Esophagus muscularis mucosa (tissue), 4 donors: ENCODE data around the gene NAE1. TPM values are rescaled to one million over a fixed set of nuclear protein-coding genes. Genes with fewer than 3 reads are reported as not detected.

Experiments
- DNase-seq: peaks from one replicate; pipeline ENCODE4 v3.0.0-alpha.2; 2017; ENCODE audit errors: extremely low spot score
- H3K27ac ChIP-seq, 4 donors: fragments of 200-600 bp; sonication (generic); replicated peaks in 1 of 4; 1 replicate in 3 of 4; 2 replicates in 1 of 4; pipeline ENCODE4 v1.5.1; 2016 to 2019; ENCODE audit warnings: mild to moderate bottlenecking in 1 of 4
- H3K27me3 ChIP-seq, 4 donors: fragments of 200-600 bp; sonication (generic); one replicate each; pipeline versions ENCODE4 v1.5.1 to v1.6.0; 2016 to 2019
- H3K36me3 ChIP-seq, 4 donors: fragments of 200-600 bp; sonication (generic); one replicate each; pipeline ENCODE4 v1.5.1; 2016 to 2019
- H3K4me1 ChIP-seq, 4 donors: fragments of 200-600 bp; sonication (generic); one replicate each; pipeline ENCODE4 v1.5.1; 2016 to 2019
- H3K4me3 ChIP-seq, 4 donors: fragments of 200-600 bp; sonication (generic); 1 replicate in 2 of 4; 2 replicates in 2 of 4; pipeline ENCODE4 v1.5.1; 2016 to 2019; ENCODE audit warnings: mild to moderate bottlenecking in 4 of 4, moderate library complexity in 1 of 4
- H3K9me3 ChIP-seq, 4 donors: fragments of 200-600 bp; sonication (generic); 1 replicate in 3 of 4; 2 replicates in 1 of 4; pipeline ENCODE4 v1.5.1; 2016 to 2019
- CTCF ChIP-seq, 3 experiments: fragments of 200-600 bp in 2 of 3; fragments of 450-650 bp in 1 of 3; sonication (generic) in 2 of 3; IDR thresholded peaks; one replicate each; pipeline ENCODE4 v1.5.1; 2017 to 2019; ENCODE audit warnings: antibody characterized with exemption in 3 of 3, mild to moderate bottlenecking in 2 of 3, moderate library complexity in 1 of 3
- EP300 ChIP-seq: sonication (generic); formaldehyde crosslinking; IDR thresholded peaks from one replicate; pipeline ENCODE4 v1.6.1; 2017; ENCODE audit warnings: antibody characterized with exemption
- POLR2A ChIP-seq: fragments of 450-650 bp; IDR thresholded peaks from one replicate; pipeline ENCODE4 v1.6.1; 2017; ENCODE audit warnings: antibody characterized with exemption, moderate library complexity, mild to moderate bottlenecking, low read depth
- POLR2AphosphoS5 ChIP-seq, 2 donors: sonication (generic); formaldehyde crosslinking; IDR thresholded peaks; one replicate each; pipeline ENCODE4 v1.6.1; 2017; ENCODE audit warnings: antibody characterized with exemption in 2 of 2
- WGBS: methylation state at CpG from one replicate; pipeline ENCODE4 v1.1.5; 2018; 5-methylcytosine and 5-hydroxymethylcytosine counted together
- intact Hi-C: fragments of 100-400 bp; cut with DNase I; formaldehyde crosslinking; loops from one replicate; pipeline ENCODE4 v1.15.1; 2023
- total RNA-seq, 4 donors: library from RNA; depleted of rRNA; stranded (reverse); fragments of >200 nt; gene quantifications; one replicate each; pipeline versions ENCODE4 v1.1.0 to v1.2.1, GENCODE V29; 2016

NAE1 gene
- total RNA-seq, 4 donors from 2014 or later, result 32.7 to 50.7 (median 42.4) TPM

- TF ChIP-seq POLR2AphosphoS5 (IDR thresholded peaks at IDR 0.05), result no peak
- TF ChIP-seq EP300, result no peak
- TF ChIP-seq POLR2A, result no peak
- TF ChIP-seq CTCF (IDR thresholded peaks at IDR 0.05), result no peak
- H3K4me3 ChIP-seq, result no peak overlapping the region
- H3K4me1 ChIP-seq, result peaks cover 6 to 15% (median 14%) of the 10 kb centered on the region in 4 donors
- intact Hi-C loops, result no loop called here
- H3K9me3 ChIP-seq, result no peaks in the 10 kb centered on the region
- no peaks in the 10 kb centered on the region for H3K27me3 ChIP-seq
- no peak for DNase-seq
- no peaks in the 10 kb centered on the region for H3K36me3 ChIP-seq
- WGBS, result no CpG with 5 or more reads among the region's 2 CpGs
- no peak overlapping the region for H3K27ac ChIP-seq
Observed at GRCh38 chr16:66856801-66857200, 26.0 kb upstream of the NAE1 start.

DNA sequence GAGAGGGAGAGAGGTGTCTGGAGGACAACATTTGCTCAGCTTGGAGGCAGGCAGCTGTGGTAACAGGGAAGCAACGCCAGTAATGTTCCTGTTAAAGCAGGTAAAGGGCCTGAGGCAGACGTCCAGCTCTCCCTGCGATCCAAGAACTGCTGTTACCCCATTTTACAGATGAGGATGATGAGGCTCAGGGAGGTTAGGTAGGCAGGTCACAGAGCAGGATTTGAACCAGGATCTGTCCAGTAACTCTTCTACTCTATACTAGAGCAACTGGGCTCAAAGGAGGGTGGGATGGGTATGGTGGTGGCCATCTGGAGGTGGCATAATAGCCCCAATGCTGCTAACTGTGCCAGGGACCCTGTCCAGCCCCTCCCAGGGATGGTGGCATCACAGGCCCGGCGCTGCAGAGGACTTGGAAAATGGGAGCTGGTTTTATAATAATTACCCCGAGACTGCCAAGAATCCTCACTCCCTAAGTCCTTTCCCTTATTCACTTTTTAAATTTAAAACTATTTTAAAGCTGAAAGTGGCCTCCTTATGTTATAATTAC lies 25.5 kb upstream of the NAE1 start:
- Histone ChIP-seq H3K27ac (no peak overlapping the region), H3K9me3 (no peaks in the 10 kb centered on the region), H3K27me3 (no peaks in the 10 kb centered on the region), H3K36me3 (no peaks in the 10 kb centered on the region), H3K4me3 (no peak overlapping the region), H3K4me1 (peaks cover 6 to 15% (median 14%) of the 10 kb centered on the region in 4 donors)
- intact Hi-C loops, result no loop called here
- 97% methylated on average over 6 of the region's 6 CpGs for WGBS
- TF ChIP-seq EP300 (no peak), CTCF (IDR thresholded peaks at IDR 0.05) (no peak), POLR2A (no peak), POLR2AphosphoS5 (IDR thresholded peaks at IDR 0.05) (no peak)
- no peak for DNase-seq

- Histone ChIP-seq H3K27me3 (peaks cover 0 to 13% (median 0%) of the 10 kb centered on the region in 4 donors), H3K4me3 (no peak overlapping the region), H3K9me3 (no peaks in the 10 kb centered on the region), H3K27ac (no peak overlapping the region), H3K36me3 (no peaks in the 10 kb centered on the region), H3K4me1 (no peaks in the 10 kb centered on the region)
- no peak for TF ChIP-seq CTCF (IDR thresholded peaks at IDR 0.05)
- no peak for TF ChIP-seq EP300
- no peak for TF ChIP-seq POLR2AphosphoS5 (IDR thresholded peaks at IDR 0.05)
- DNase-seq, result no peak
- intact Hi-C loops, result no loop called here
- WGBS, result 81% methylated on average over 12 of the region's 15 CpGs
Observed at GRCh38 chr16:66853261-66854139, 22.7 kb upstream of the NAE1 start.

DNA sequence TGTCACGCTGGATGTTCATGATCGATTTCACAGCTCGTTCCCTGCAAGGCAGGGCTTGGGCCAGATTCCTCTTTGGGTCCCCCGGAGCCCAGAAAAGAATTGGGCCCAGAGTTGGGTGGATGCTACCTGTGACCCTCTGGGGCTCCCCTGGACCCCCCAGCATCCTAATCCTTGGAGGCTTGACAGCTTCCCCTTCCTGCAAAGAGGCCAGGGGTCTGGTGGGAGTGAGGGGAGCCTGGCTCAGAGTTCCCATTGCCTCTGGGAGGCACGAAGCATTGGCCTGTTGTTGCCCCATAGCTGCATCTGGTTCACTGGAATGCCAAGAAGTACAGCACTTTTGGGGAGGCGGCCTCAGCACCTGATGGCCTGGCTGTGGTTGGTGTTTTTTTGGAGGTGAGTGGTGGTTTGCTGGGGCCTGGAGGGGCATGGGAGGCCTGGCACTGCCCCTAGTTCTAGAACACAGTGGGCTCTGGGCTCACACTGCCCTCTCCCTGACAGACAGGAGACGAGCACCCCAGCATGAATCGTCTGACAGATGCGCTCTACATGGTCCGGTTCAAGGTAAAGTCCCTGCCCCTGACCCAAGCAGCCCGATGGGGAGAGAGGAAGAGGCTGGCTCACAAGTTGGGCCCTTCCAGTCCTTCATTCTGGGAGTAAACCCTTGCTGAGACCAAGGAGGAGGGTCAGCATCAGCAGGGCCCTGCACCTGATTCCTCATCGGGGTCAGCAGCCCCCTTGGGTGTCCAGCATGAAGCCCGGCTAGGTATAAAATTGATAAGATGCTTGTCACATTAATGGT lies 20.6 kb upstream of the NAE1 start:
- intact Hi-C loops, result no loop called here
- Histone ChIP-seq H3K36me3 (no peaks in the 10 kb centered on the region), H3K27me3 (peaks cover 0 to 34% (median 0%) of the 10 kb centered on the region in 4 donors), H3K4me1 (no peaks in the 10 kb centered on the region), H3K27ac (no peak overlapping the region), H3K4me3 (no peak overlapping the region), H3K9me3 (no peaks in the 10 kb centered on the region)
- WGBS, result 86% methylated on average over 8 of the region's 13 CpGs
- TF ChIP-seq POLR2A (no peak), POLR2AphosphoS5 (IDR thresholded peaks at IDR 0.05) (no peak), EP300 (no peak), CTCF (IDR thresholded peaks at IDR 0.05) (no peak)
- no peak for DNase-seq
